IMR-90 (cell line): Measurements from ENCODE around the gene SPZ1. TPM values are rescaled to one million over a fixed set of nuclear protein-coding genes. Genes with fewer than 3 reads are reported as not detected.

ENCODE experiments used
- ATAC-seq: fragments of 200-7000 bp; cut with Tn5 transposase; 2 replicates; pipeline ENCODE4 v1.9.1; 2020; ENCODE audit warnings: low read depth, mild to moderate bottlenecking, moderate library complexity
- BruUV-seq: library from RNA; stranded (reverse); fragments of 400-500 nt; replicated peaks from 2 replicates; lab custom pipeline; 2021; lab: Mats Ljungman, UMichigan
- CTCF ChIA-PET: fragments of 300-600 bp; formaldehyde crosslinking; extraction: SDS; loops from one replicate; lab custom pipeline; 2021; ENCODE audit warnings: antibody characterized with exemption; lab: Yijun Ruan, JAX
- POLR2A ChIA-PET: fragments of 300-600 bp; sonication (Branson Sonifier 250); formaldehyde crosslinking; loops from one replicate; lab custom pipeline; 2022; ENCODE audit warnings: antibody characterized with exemption; ENCODE audit not compliant: unreplicated experiment; lab: Charles Lee
- DNase-seq: peaks from one replicate; pipeline ENCODE4 v3.0.0; 2013
- H2AFZ ChIP-seq: replicated peaks from 2 replicates; pipeline ENCODE3; 2013; ENCODE audit warnings: low read length, mild to moderate bottlenecking; ENCODE audit not compliant: poor library complexity
- H2AK5ac ChIP-seq: 2 replicates; pipeline ENCODE4 v1.6.1; 2013; ENCODE audit warnings: low read depth, low read length, inconsistent platforms
- H2AK9ac ChIP-seq: replicated peaks from 2 replicates; pipeline ENCODE3; 2013; ENCODE audit warnings: mild to moderate bottlenecking, low read depth, low read length, moderate library complexity; ENCODE audit not compliant: poor library complexity
- H2BK120ac ChIP-seq: 2 replicates; pipeline ENCODE4 v1.6.1; 2013; ENCODE audit warnings: low read depth, low read length, inconsistent platforms
- H2BK15ac ChIP-seq: 3 replicates; pipeline ENCODE4 v1.6.1; 2013; ENCODE audit warnings: low read depth, low read length, inconsistent platforms
- H2BK20ac ChIP-seq: 2 replicates; pipeline ENCODE4 v1.6.1; 2013; ENCODE audit warnings: low read depth, mild to moderate bottlenecking, inconsistent platforms, low read length, moderate library complexity
- H2BK5ac ChIP-seq: 2 replicates; pipeline ENCODE4 v1.6.1; 2013; ENCODE audit warnings: mild to moderate bottlenecking, low read depth, low read length, inconsistent platforms; ENCODE audit not compliant: poor library complexity, severe bottlenecking
- H3K14ac ChIP-seq: replicated peaks from 2 replicates; pipeline ENCODE4 v1.6.1; 2013; ENCODE audit warnings: low read depth, low read length, inconsistent platforms
- H3K18ac ChIP-seq: 2 replicates; pipeline ENCODE4 v1.6.1; 2013; ENCODE audit warnings: low read depth, low read length, control low read depth
- H3K23ac ChIP-seq: 2 replicates; pipeline ENCODE4 v1.6.1; 2013; ENCODE audit warnings: low read depth, low read length, inconsistent platforms
- H3K27ac ChIP-seq: 2 replicates; pipeline ENCODE4 v1.5.1; 2013; ENCODE audit warnings: mild to moderate bottlenecking, control low read depth, low read length; ENCODE audit not compliant: insufficient read depth
- H3K27me3 ChIP-seq: 2 replicates; pipeline ENCODE4 v1.6.1; 2013; ENCODE audit warnings: low read length; ENCODE audit not compliant: control insufficient read depth, insufficient read depth
- H3K36me3 ChIP-seq: 2 replicates; pipeline ENCODE4 v1.6.1; 2013; ENCODE audit warnings: low read length, mixed read lengths; ENCODE audit not compliant: control insufficient read depth, insufficient read depth
- H3K4ac ChIP-seq: 2 replicates; pipeline ENCODE4 v1.6.1; 2013; ENCODE audit warnings: low read depth, low read length, inconsistent platforms
- H3K4me1 ChIP-seq: 2 replicates; pipeline ENCODE4 v1.6.1; 2013; ENCODE audit warnings: low read length, mixed read lengths; ENCODE audit not compliant: control insufficient read depth, insufficient read depth
- H3K4me2 ChIP-seq: 2 replicates; pipeline ENCODE4 v1.6.1; 2013; ENCODE audit warnings: low read depth, mild to moderate bottlenecking, control low read depth, low read length, moderate library complexity
- H3K4me3 ChIP-seq: 2 replicates; pipeline ENCODE4 v1.5.1; 2013; ENCODE audit warnings: low read depth, mild to moderate bottlenecking, control low read depth, low read length, moderate library complexity; ENCODE audit not compliant: insufficient read depth
- H3K56ac ChIP-seq: 2 replicates; pipeline ENCODE4 v1.6.1; 2013; ENCODE audit warnings: low read length, inconsistent platforms; ENCODE audit not compliant: insufficient read depth; ENCODE audit errors: extremely low read depth
- H3K79me1 ChIP-seq, 2 experiments: 2 replicates each; pipeline ENCODE4 v1.6.1; 2013; ENCODE audit warnings: low read length in 2 of 2, inconsistent platforms in 1 of 2, low read depth in 1 of 2
- H3K9ac ChIP-seq: 2 replicates; pipeline ENCODE4 v1.6.1; 2013; ENCODE audit warnings: low read depth, low read length, control low read depth
- H3K9me1 ChIP-seq: 2 replicates; pipeline ENCODE4 v1.6.1; 2013; ENCODE audit warnings: low read length, inconsistent platforms; ENCODE audit not compliant: insufficient read depth
- H3K9me3 ChIP-seq: 2 replicates; pipeline ENCODE4 v1.6.1; 2013; ENCODE audit warnings: low read length; ENCODE audit not compliant: control insufficient read depth, insufficient read depth
- H4K20me1 ChIP-seq: 2 replicates; pipeline ENCODE4 v1.6.1; 2013; ENCODE audit warnings: low read length, inconsistent platforms; ENCODE audit not compliant: insufficient read depth
- H4K5ac ChIP-seq: 2 replicates; pipeline ENCODE4 v1.6.1; 2013; ENCODE audit warnings: mild to moderate bottlenecking, low read depth, low read length, control low read depth
- H4K8ac ChIP-seq, 2 experiments: 2 replicates each; pipeline ENCODE4 v1.6.1; 2013; ENCODE audit warnings: low read depth in 2 of 2, low read length in 2 of 2, control low read depth in 1 of 2, inconsistent platforms in 1 of 2
- H4K91ac ChIP-seq: 2 replicates; pipeline ENCODE4 v1.6.1; 2013; ENCODE audit warnings: low read depth, low read length, inconsistent platforms; ENCODE audit not compliant: insufficient read depth
- CEBPB ChIP-seq: IDR thresholded peaks from 2 replicates; pipeline ENCODE4 v1.6.1; 2012; ENCODE audit warnings: low read depth, low read length, improper control_type of control experiment
- ELK1 ChIP-seq: fragments of 150-350 bp; IDR thresholded peaks from 2 replicates; pipeline ENCODE4 v1.6.1; 2016; ENCODE audit warnings: low read depth, mild to moderate bottlenecking, low read length, moderate library complexity, borderline replicate concordance
- MAFK ChIP-seq: IDR thresholded peaks from 2 replicates; pipeline ENCODE4 v1.6.1; 2012; ENCODE audit warnings: low read depth, low read length, improper control_type of control experiment
- MXI1 ChIP-seq: IDR thresholded peaks from 2 replicates; pipeline ENCODE4 v1.6.1; 2012; ENCODE audit warnings: low read depth, mild to moderate bottlenecking, low read length, moderate library complexity, borderline replicate concordance
- POLR2A ChIP-seq: IDR thresholded peaks from 2 replicates; pipeline ENCODE4 v1.6.1; 2012; ENCODE audit warnings: mild to moderate bottlenecking, low read depth, low read length
- RAD21 ChIP-seq: IDR thresholded peaks from 2 replicates; pipeline ENCODE4 v1.6.1; 2012; ENCODE audit warnings: low read length, improper control_type of control experiment
- RFX5 ChIP-seq: IDR thresholded peaks from 2 replicates; pipeline ENCODE4 v1.8.0; 2012; ENCODE audit warnings: low read depth, mild to moderate bottlenecking, low read length, moderate library complexity
- SMC3 ChIP-seq: fragments of 150-350 bp; IDR thresholded peaks from 2 replicates; pipeline ENCODE4 v1.6.1; 2016; ENCODE audit warnings: low read depth, mild to moderate bottlenecking, antibody characterized with exemption, low read length, moderate library complexity
- USF2 ChIP-seq: fragments of 150-350 bp; IDR thresholded peaks from 2 replicates; pipeline ENCODE4 v1.6.1; 2017; ENCODE audit warnings: mild to moderate bottlenecking, antibody characterized with exemption, low read length, low read depth
- WGBS, 2 experiments: methylation state at CpG; one replicate each; pipeline versions ENCODE4 v1.1.5 to v1.1.7; 2013; ENCODE audit warnings: missing lambda C conversion rate in 2 of 2; ENCODE audit not compliant: insufficient read length in 1 of 2; ENCODE audit errors: extremely low coverage in 2 of 2; 5-methylcytosine and 5-hydroxymethylcytosine counted together
- dilution Hi-C: fragments of 300-500 bp; cut with HindIII; formaldehyde crosslinking; loops from one replicate; pipeline ENCODE4 v1.14.3; 2018; ENCODE audit warnings: low sequenced_read_pairs; ENCODE audit not compliant: unreplicated experiment
- in situ Hi-C: fragments of 300-500 bp; cut with MboI; formaldehyde crosslinking; loops from 3 replicates; pipeline ENCODE4 v1.14.3; 2019; ENCODE audit warnings: low sequenced_read_pairs, inconsistent platforms, mixed read lengths
- intact Hi-C: fragments of 100-400 bp; cut with micrococcal nuclease; formaldehyde crosslinking; loops from 2 replicates; pipeline ENCODE4 v1.10.0; 2022
- polyA plus RNA-seq, 3 experiments: library from polyadenylated mRNA; depleted of rRNA; stranded (reverse); fragments of >200 nt; gene quantifications; 2 replicates each; pipeline ENCODE4 v1.2.3, GENCODE V29; 2012; ENCODE audit warnings: low replicate concordance in 1 of 3
- total RNA-seq: library from RNA; depleted of rRNA; stranded (reverse); fragments of >200 nt; gene quantifications from 2 replicates; pipeline ENCODE4 v1.2.3, GENCODE V29; 2012

Gene SPZ1
- total and polyA plus RNA-seq, 2 of the 4 experiments (the other 2 are of a cell fraction): not detected

DNA sequence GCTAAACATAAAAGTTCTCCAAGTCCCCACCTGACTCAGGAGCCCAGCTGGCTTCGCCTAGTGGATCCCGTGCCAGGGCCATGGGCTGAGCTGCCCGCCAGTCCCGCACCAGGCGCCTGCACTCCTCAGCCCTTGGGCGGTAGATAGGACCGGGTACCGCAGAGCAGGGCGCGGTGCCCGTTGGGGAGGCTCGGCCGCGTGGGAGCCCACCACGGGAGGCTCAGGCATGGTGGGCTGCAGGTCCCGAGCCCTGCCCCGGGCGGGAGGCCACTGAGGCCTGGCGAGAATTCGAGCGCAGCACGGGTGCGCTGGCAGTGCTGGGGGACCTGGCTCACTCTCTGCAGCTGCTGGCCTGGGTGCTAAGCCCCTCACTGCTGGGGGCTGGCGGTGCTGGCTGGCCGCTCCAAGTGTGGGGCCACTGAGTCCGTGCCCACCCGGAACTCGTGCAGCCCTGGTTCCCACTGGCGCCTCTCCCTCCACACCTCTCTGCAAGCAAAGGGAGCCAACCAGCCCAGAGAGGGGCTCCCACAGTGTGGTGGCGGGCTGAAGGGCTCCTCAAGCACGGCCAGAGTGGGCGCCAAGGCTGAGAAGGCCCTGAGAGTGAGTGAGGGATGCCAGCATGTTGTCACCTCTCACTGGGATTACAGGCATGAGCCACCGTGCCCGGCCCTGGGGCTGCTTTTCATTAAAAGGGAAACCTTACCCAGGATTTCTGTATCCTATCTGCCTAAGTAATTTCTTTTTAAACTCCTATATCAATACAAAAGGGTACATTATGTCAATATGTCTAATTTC, 9.7 kb upstream of the SPZ1 start:
- DNase-seq: no peak
- Histone ChIP-seq H2AK9ac (no peak overlapping the region), H3K9me1 (no peaks in the 10 kb centered on the region), H3K4me2 (no peak overlapping the region), H3K4me3 (no peak overlapping the region), H3K56ac (no peak overlapping the region), H3K9me3 (peaks cover 2% of the 10 kb centered on the region; the same call in 1 of the 2 replicates), H2AK5ac (no peak overlapping the region), H4K8ac (no peak overlapping the region), H2BK15ac (no peak overlapping the region), H3K23ac (no peak overlapping the region), H3K4ac (no peak overlapping the region), H3K36me3 (no peaks in the 10 kb centered on the region), H4K20me1 (no peaks in the 10 kb centered on the region), H3K27me3 (no peaks in the 10 kb centered on the region), H3K18ac (no peak overlapping the region), H2BK5ac (no peak overlapping the region), H3K4me1 (no peaks in the 10 kb centered on the region), H2BK20ac (no peak overlapping the region), H2AFZ (no peak overlapping the region), H2BK120ac (no peak overlapping the region), H3K14ac (no peak overlapping the region), H3K9ac (no peak overlapping the region), H3K79me1 (no peaks in the 10 kb centered on the region), H3K27ac (no peak overlapping the region), H4K5ac (no peak overlapping the region), H4K91ac (no peak overlapping the region)
- WGBS, 2 experiments: 91% methylated on average over 22 of the region's 34 CpGs; no CpG with 5 or more reads in 1 of the 2 experiments
- intact Hi-C loops: no loop called here
- ChIA-PET CTCF (no interaction called here), POLR2A (no interaction called here)
- dilution Hi-C loops: no loop called here
- no TSS peak for BruUV-seq
- no peak for ATAC-seq
- TF ChIP-seq CEBPB: no peak
- no peak for TF ChIP-seq MXI1
- TF ChIP-seq RAD21: no peak
- TF ChIP-seq POLR2A: no peak
- TF ChIP-seq MAFK: no peak
- TF ChIP-seq ELK1: no peak
- no peak for TF ChIP-seq USF2
- no peak for TF ChIP-seq RFX5
- TF ChIP-seq SMC3: no peak
- in situ Hi-C loops: loop anchor here (5.0 kb wide), 1 partner anchor 213 kb away; no protein-coding TSS in a partner anchor
